Memory B cell (primary cell): Measurements from ENCODE around the gene ANGPTL2.
"Not testable (repeated sequence)": the region's sequence is repeated elsewhere in the genome, so short reads cannot be mapped to it uniquely, and the experiment has no call there.

Source experiments
- ATAC-seq: fragments of 150-1000 bp; cut with Tn5 transposase; 2 replicates; pipeline ENCODE4 v1.10.0; 2021; ENCODE audit warnings: low read depth, mild to moderate bottlenecking, moderate library complexity
- DNase-seq, 2 donors: peaks; one replicate each; pipeline ENCODE4 v3.0.0; 2022; ENCODE audit warnings: low spot score in 2 of 2
- H3K27ac Mint-ChIP-seq: one replicate; pipeline ENCODE4 v1.8.0; 2022; ENCODE audit warnings: mild to moderate bottlenecking, moderate library complexity, mixed read lengths
- H3K27me3 Mint-ChIP-seq: one replicate; pipeline ENCODE4 v1.8.0; 2022; ENCODE audit warnings: mixed read lengths
- H3K36me3 Mint-ChIP-seq: one replicate; pipeline ENCODE4 v1.8.0; 2022; ENCODE audit warnings: mild to moderate bottlenecking, mixed read lengths
- H3K4me1 Mint-ChIP-seq: one replicate; pipeline ENCODE4 v1.8.0; 2022; ENCODE audit warnings: mixed read lengths
- H3K4me3 Mint-ChIP-seq: one replicate; pipeline ENCODE4 v1.8.0; 2022; ENCODE audit warnings: mild to moderate bottlenecking, moderate library complexity, mixed read lengths
- H3K9me3 Mint-ChIP-seq: one replicate; pipeline ENCODE4 v1.8.0; 2022; ENCODE audit warnings: mixed read lengths

The ANGPTL2 gene

GRCh38 chr9:127122176-127123063 is at the start of gene ANGPTL2:
TSS of gene ANGPTL2 (minus strand) at chr9:127122635. CDS start at chr9:127108731, 13,904 bp downstream.
- Mint-ChIP-seq H3K27me3 (peaks cover 6% of the 10 kb centered on the region), H3K36me3 (peaks cover 11% of the 10 kb centered on the region), H3K27ac (no peak within 1 kb of the TSS), H3K4me3 (peak within 1 kb of the TSS; percentile 73), H3K4me1 (peaks cover 21% of the 10 kb centered on the region), H3K9me3 (no peaks in the 10 kb centered on the region)
- peak; percentile 72 for ATAC-seq
- peak; percentile 5 to 33 for DNase-seq

GRCh38 chr9:127171348-127171747 is 48.9 kb upstream of the ANGPTL2 start:
- H3K9me3 Mint-ChIP-seq, DNase-seq, H3K27me3 Mint-ChIP-seq, H3K27ac Mint-ChIP-seq, H3K4me3 Mint-ChIP-seq, ATAC-seq: not testable (repeated sequence)
- peaks cover 15% of the 10 kb centered on the region for H3K4me1 Mint-ChIP-seq
- peaks cover 22% of the 10 kb centered on the region for H3K36me3 Mint-ChIP-seq

- DNase-seq, result peak in 1 of 2 donors; percentile 8
- no peak overlapping the region for H3K4me3 Mint-ChIP-seq
- H3K36me3 Mint-ChIP-seq, result peaks cover 16% of the 10 kb centered on the region
Observed at GRCh38 chr9:127170652-127171051, 48.2 kb upstream of the ANGPTL2 start.

GRCh38 chr9:127170103-127170502 is 47.7 kb upstream of the ANGPTL2 start:
- Mint-ChIP-seq H3K36me3 (peaks cover 14% of the 10 kb centered on the region), H3K4me1 (peaks cover 20% of the 10 kb centered on the region), H3K9me3 (no peaks in the 10 kb centered on the region), H3K27ac (no peak overlapping the region), H3K27me3 (no peaks in the 10 kb centered on the region), H3K4me3 (no peak overlapping the region)
- ATAC-seq (no peak), DNase-seq (no peak)

More at GRCh38 chr9:127170652-127171051, 48.2 kb upstream of the ANGPTL2 start:
- no peak for ATAC-seq
- Mint-ChIP-seq H3K9me3 (no peaks in the 10 kb centered on the region), H3K27me3 (no peaks in the 10 kb centered on the region), H3K27ac (no peak overlapping the region), H3K4me1 (peaks cover 20% of the 10 kb centered on the region)

GRCh38 chr9:127169575-127169883 is 47.1 kb upstream of the ANGPTL2 start:
- H3K36me3 Mint-ChIP-seq, result peaks cover 14% of the 10 kb centered on the region
- H3K27me3 Mint-ChIP-seq, result no peaks in the 10 kb centered on the region
- no peak overlapping the region for H3K4me3 Mint-ChIP-seq
- H3K27ac Mint-ChIP-seq, result no peak overlapping the region
- no peak for ATAC-seq
- no peaks in the 10 kb centered on the region for H3K9me3 Mint-ChIP-seq
- DNase-seq, result no peak
- H3K4me1 Mint-ChIP-seq, result peaks cover 22% of the 10 kb centered on the region

GRCh38 chr9:127168756-127169574 is 46.5 kb upstream of the ANGPTL2 start:
- Mint-ChIP-seq H3K4me3 (no peak overlapping the region), H3K27ac (no peak overlapping the region), H3K4me1 (peaks cover 22% of the 10 kb centered on the region), H3K36me3 (peaks cover 10% of the 10 kb centered on the region), H3K9me3 (no peaks in the 10 kb centered on the region), H3K27me3 (no peaks in the 10 kb centered on the region)
- ATAC-seq, result no peak
- DNase-seq, result no peak

- Mint-ChIP-seq H3K9me3 (no peaks in the 10 kb centered on the region), H3K27me3 (no peaks in the 10 kb centered on the region), H3K36me3 (peaks cover 8% of the 10 kb centered on the region), H3K4me3 (peak overlapping the region; percentile 32), H3K4me1 (peaks cover 25% of the 10 kb centered on the region), H3K27ac (no peak overlapping the region)
- DNase-seq, result no peak
- no peak for ATAC-seq
Observed at GRCh38 chr9:127167560-127168326, 45.3 kb upstream of the ANGPTL2 start.

- peaks cover 31% of the 10 kb centered on the region for H3K4me1 Mint-ChIP-seq
- H3K36me3 Mint-ChIP-seq, result peaks cover 2% of the 10 kb centered on the region
- peak; percentile 96 for ATAC-seq
- H3K4me3 Mint-ChIP-seq, result peak overlapping the region; percentile 33
- peak; percentile 64 to 87 for DNase-seq
- H3K9me3 Mint-ChIP-seq, result no peaks in the 10 kb centered on the region
- H3K27ac Mint-ChIP-seq, result peak overlapping the region; percentile 83
- no peaks in the 10 kb centered on the region for H3K27me3 Mint-ChIP-seq
Observed at GRCh38 chr9:127166651-127167524, 44.5 kb upstream of the ANGPTL2 start.

- peak; percentile 18 for ATAC-seq
- H3K27ac Mint-ChIP-seq, result peak overlapping the region; percentile 83
- H3K36me3 Mint-ChIP-seq, result peaks cover 2% of the 10 kb centered on the region
Observed at GRCh38 chr9:127166111-127166510, 43.7 kb upstream of the ANGPTL2 start.

GRCh38 chr9:127165116-127165515 is 42.7 kb upstream of the ANGPTL2 start:
- H3K4me3 Mint-ChIP-seq, result no peak overlapping the region
- peaks cover 34% of the 10 kb centered on the region for H3K4me1 Mint-ChIP-seq
- peaks cover 2% of the 10 kb centered on the region for H3K36me3 Mint-ChIP-seq
- no peak overlapping the region for H3K27ac Mint-ChIP-seq
- no peak for DNase-seq
- no peaks in the 10 kb centered on the region for H3K9me3 Mint-ChIP-seq
- no peaks in the 10 kb centered on the region for H3K27me3 Mint-ChIP-seq
- no peak for ATAC-seq

More at GRCh38 chr9:127166111-127166510, 43.7 kb upstream of the ANGPTL2 start:
- no peaks in the 10 kb centered on the region for H3K9me3 Mint-ChIP-seq
- H3K4me3 Mint-ChIP-seq, result no peak overlapping the region
- DNase-seq, result no peak
- peaks cover 34% of the 10 kb centered on the region for H3K4me1 Mint-ChIP-seq
- H3K27me3 Mint-ChIP-seq, result no peaks in the 10 kb centered on the region

GRCh38 chr9:127163409-127163808 is 41.0 kb upstream of the ANGPTL2 start:
- ATAC-seq (no peak), DNase-seq (no peak)
- Mint-ChIP-seq H3K4me1 (peaks cover 34% of the 10 kb centered on the region), H3K27ac (no peak overlapping the region), H3K4me3 (no peak overlapping the region), H3K27me3 (no peaks in the 10 kb centered on the region), H3K9me3 (no peaks in the 10 kb centered on the region), H3K36me3 (no peaks in the 10 kb centered on the region)

- no peak overlapping the region for H3K4me3 Mint-ChIP-seq
- no peak for ATAC-seq
- no peak overlapping the region for H3K27ac Mint-ChIP-seq
- no peak for DNase-seq
- no peaks in the 10 kb centered on the region for H3K9me3 Mint-ChIP-seq
- no peaks in the 10 kb centered on the region for H3K27me3 Mint-ChIP-seq
- no peaks in the 10 kb centered on the region for H3K36me3 Mint-ChIP-seq
- peaks cover 32% of the 10 kb centered on the region for H3K4me1 Mint-ChIP-seq
Observed at GRCh38 chr9:127162864-127163365, 40.5 kb upstream of the ANGPTL2 start.
